Fibroblast of lung (primary cell): ENCODE data around the gene IMP3. TPM values are rescaled to one million over a fixed set of nuclear protein-coding genes. Genes with fewer than 3 reads are reported as not detected.

Experiments
- DNase-seq, 2 donors: peaks; one replicate each; pipeline versions ENCODE4 v3.0.0 to v3.0.0-alpha.2; 2010; ENCODE audit warnings: low read depth in 2 of 2
- H2AFZ ChIP-seq: 2 replicates; pipeline ENCODE4 v1.5.1; 2012; ENCODE audit warnings: low read length, control low read depth, inconsistent platforms
- H3K27ac ChIP-seq: 2 replicates; pipeline ENCODE4 v1.5.1; 2011; ENCODE audit warnings: low read length, control low read depth; ENCODE audit not compliant: insufficient read depth
- H3K27me3 ChIP-seq: 2 replicates; pipeline ENCODE4 v1.5.1; 2011; ENCODE audit warnings: mild to moderate bottlenecking, low read length; ENCODE audit not compliant: control insufficient read depth, insufficient read depth
- H3K36me3 ChIP-seq: 2 replicates; pipeline ENCODE4 v1.5.1; 2011; ENCODE audit warnings: low read length; ENCODE audit not compliant: control insufficient read depth, insufficient read depth
- H3K4me1 ChIP-seq: 2 replicates; pipeline ENCODE4 v1.5.1; 2011; ENCODE audit warnings: low read length; ENCODE audit not compliant: control insufficient read depth, insufficient read depth; ENCODE audit errors: extremely low read depth
- H3K4me2 ChIP-seq: 2 replicates; pipeline ENCODE4 v1.5.1; 2011; ENCODE audit warnings: low read length, control low read depth; ENCODE audit not compliant: insufficient read depth; ENCODE audit errors: extremely low read depth
- H3K4me3 ChIP-seq, 4 experiments: fragments of 200-600 bp in 1 of 4; sonication (generic) in 1 of 4; replicated peaks in 1 of 4; 2 replicates each; pipeline ENCODE4 v1.5.1; 2011 to 2016; ENCODE audit warnings: low read length in 4 of 4, low read depth in 3 of 4, mild to moderate bottlenecking in 3 of 4, control low read depth in 2 of 4, inconsistent platforms in 1 of 4, mixed read lengths in 1 of 4; ENCODE audit not compliant: insufficient read depth in 1 of 4; ENCODE audit errors: control extremely low read depth in 1 of 4
- H3K79me2 ChIP-seq: 2 replicates; pipeline ENCODE4 v1.5.1; 2012; ENCODE audit warnings: mild to moderate bottlenecking, low read length, inconsistent platforms; ENCODE audit not compliant: control insufficient read depth, insufficient read depth
- H3K9ac ChIP-seq: 2 replicates; pipeline ENCODE4 v1.5.1; 2011; ENCODE audit warnings: mild to moderate bottlenecking, low read length, control low read depth; ENCODE audit not compliant: insufficient read depth
- H3K9me3 ChIP-seq: 2 replicates; pipeline ENCODE4 v1.5.1; 2012; ENCODE audit warnings: low read depth, low read length; ENCODE audit not compliant: control insufficient read depth, insufficient read depth
- H4K20me1 ChIP-seq: 2 replicates; pipeline ENCODE4 v1.5.1; 2011; ENCODE audit warnings: low read length; ENCODE audit not compliant: control insufficient read depth, insufficient read depth; ENCODE audit errors: extremely low read depth
- EZH2 ChIP-seq: IDR thresholded peaks from 2 replicates; pipeline ENCODE4 v1.5.1; 2012; ENCODE audit warnings: low read length, control low read depth, mild to moderate bottlenecking; ENCODE audit errors: missing control alignments
- polyA plus RNA-seq, 2 donors: library from polyadenylated mRNA; depleted of rRNA in 1 of 2; stranded (reverse) in 1 of 2; unstranded in 1 of 2; fragments of >200 nt; gene quantifications; 2 replicates each; pipeline ENCODE4 v1.2.1, GENCODE V29; 2011 to 2012; ENCODE audit warnings: missing spikeins in 1 of 2
- total RNA-seq: library from RNA; depleted of rRNA; stranded (reverse); fragments of >200 nt; gene quantifications from 2 replicates; pipeline ENCODE4 v1.2.1, GENCODE V29; 2014
- TF ChIP-seq, protein P1 (sequence below), 2 donors: IDR thresholded peaks in 1 of 2; conservative IDR thresholded peaks in 1 of 2; 1 replicate in 1 of 2; 2 replicates in 1 of 2; pipeline ENCODE4 v1.5.1; 2011 to 2012; ENCODE audit warnings: low read length in 2 of 2, control low read depth in 1 of 2, inconsistent platforms in 1 of 2, low read depth in 1 of 2, mild to moderate bottlenecking in 1 of 2

Gene IMP3
- total and polyA plus RNA-seq, 2 donors (not counting 1 experiment from before 2014, with no cell fraction given) = 34.0 to 45.1 TPM

GRCh38 chr15:75597667-75598341 is 42.2 kb downstream of the IMP3 start:
- Histone ChIP-seq H3K9me3 (no peaks in the 10 kb centered on the region), H3K79me2 (no peaks in the 10 kb centered on the region), H2AFZ (no peak overlapping the region), H3K27ac (no peak overlapping the region), H3K9ac (no peak overlapping the region), H3K4me3 (no peak overlapping the region), H3K36me3 (peaks cover 10% of the 10 kb centered on the region), H4K20me1 (no peaks in the 10 kb centered on the region), H3K4me1 (no peaks in the 10 kb centered on the region), H3K27me3 (no peaks in the 10 kb centered on the region), H3K4me2 (no peak overlapping the region)
- no peak for DNase-seq
- TF ChIP-seq, protein P1, sequence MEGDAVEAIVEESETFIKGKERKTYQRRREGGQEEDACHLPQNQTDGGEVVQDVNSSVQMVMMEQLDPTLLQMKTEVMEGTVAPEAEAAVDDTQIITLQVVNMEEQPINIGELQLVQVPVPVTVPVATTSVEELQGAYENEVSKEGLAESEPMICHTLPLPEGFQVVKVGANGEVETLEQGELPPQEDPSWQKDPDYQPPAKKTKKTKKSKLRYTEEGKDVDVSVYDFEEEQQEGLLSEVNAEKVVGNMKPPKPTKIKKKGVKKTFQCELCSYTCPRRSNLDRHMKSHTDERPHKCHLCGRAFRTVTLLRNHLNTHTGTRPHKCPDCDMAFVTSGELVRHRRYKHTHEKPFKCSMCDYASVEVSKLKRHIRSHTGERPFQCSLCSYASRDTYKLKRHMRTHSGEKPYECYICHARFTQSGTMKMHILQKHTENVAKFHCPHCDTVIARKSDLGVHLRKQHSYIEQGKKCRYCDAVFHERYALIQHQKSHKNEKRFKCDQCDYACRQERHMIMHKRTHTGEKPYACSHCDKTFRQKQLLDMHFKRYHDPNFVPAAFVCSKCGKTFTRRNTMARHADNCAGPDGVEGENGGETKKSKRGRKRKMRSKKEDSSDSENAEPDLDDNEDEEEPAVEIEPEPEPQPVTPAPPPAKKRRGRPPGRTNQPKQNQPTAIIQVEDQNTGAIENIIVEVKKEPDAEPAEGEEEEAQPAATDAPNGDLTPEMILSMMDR (conservative IDR thresholded peaks at IDR 0.05 in 1 of 2, IDR thresholded peaks at IDR 0.05 in 1 of 2; ENCODE audit: low read depth in 1 of 2, low read length in 2 of 2) = peak; percentile 35 to 48
- TF ChIP-seq EZH2 = no peak

DNA sequence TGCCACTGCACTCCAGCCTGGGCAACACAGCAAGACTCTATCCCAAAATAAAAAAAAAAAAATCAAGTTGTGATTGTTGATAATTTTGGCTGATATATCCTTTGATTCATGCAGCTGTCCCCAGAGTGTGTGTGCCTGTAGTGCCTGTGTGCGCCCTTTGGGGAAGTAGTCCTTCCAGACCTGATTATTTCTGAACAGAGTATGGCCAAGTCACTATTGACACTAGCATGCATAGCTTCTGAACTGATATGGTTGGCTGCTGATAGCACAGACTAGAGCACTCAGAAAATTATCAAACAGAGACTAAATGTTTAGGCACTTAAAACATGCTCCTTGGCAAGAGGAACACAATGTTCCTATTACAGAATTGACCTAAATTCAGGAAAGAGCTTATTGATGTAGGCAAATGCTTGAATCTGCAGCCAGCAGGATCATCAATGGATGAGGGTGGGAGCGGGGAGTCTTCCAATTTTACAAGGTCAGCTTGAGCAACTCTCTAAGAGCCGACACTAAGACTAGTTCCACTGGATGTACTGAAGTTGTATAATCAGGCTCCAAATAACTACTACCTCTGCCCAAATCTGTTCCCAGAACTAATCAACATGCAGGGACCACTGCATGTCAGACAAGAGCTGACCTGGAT is 43.2 kb downstream of the IMP3 start:
- Histone ChIP-seq H3K79me2 (no peaks in the 10 kb centered on the region), H3K27ac (no peak overlapping the region), H3K27me3 (no peaks in the 10 kb centered on the region), H3K4me3 (no peak overlapping the region), H3K4me2 (no peak overlapping the region), H3K9ac (no peak overlapping the region), H3K4me1 (no peaks in the 10 kb centered on the region), H3K36me3 (peaks cover 10% of the 10 kb centered on the region), H3K9me3 (no peaks in the 10 kb centered on the region), H4K20me1 (no peaks in the 10 kb centered on the region), H2AFZ (no peak overlapping the region)
- TF ChIP-seq EZH2 = no peak
- TF ChIP-seq, protein P1 (conservative IDR thresholded peaks at IDR 0.05 in 1 of 2, IDR thresholded peaks at IDR 0.05 in 1 of 2; ENCODE audit: low read depth in 1 of 2, low read length in 2 of 2) = no peak
- no peak for DNase-seq

- no peak for TF ChIP-seq EZH2
- no peaks in the 10 kb centered on the region for H3K4me1 ChIP-seq
- no peak overlapping the region for H3K4me2 ChIP-seq
- no peak overlapping the region for H3K4me3 ChIP-seq
- no peaks in the 10 kb centered on the region for H3K79me2 ChIP-seq
- no peaks in the 10 kb centered on the region for H3K27me3 ChIP-seq
- no peak overlapping the region for H3K9ac ChIP-seq
- no peaks in the 10 kb centered on the region for H3K9me3 ChIP-seq
- peaks cover 8% of the 10 kb centered on the region for H3K36me3 ChIP-seq
- no peak for DNase-seq
- no peak overlapping the region for H3K27ac ChIP-seq
- H2AFZ ChIP-seq = no peak overlapping the region
- no peaks in the 10 kb centered on the region for H4K20me1 ChIP-seq
Observed at GRCh38 chr15:75594276-75594675, 45.7 kb downstream of the IMP3 start.
